IMR-90 (cell line): ENCODE measurements around the gene DNAH17. TPM values are rescaled to one million over a fixed set of nuclear protein-coding genes. Genes with fewer than 3 reads are reported as not detected.

Source experiments
- ATAC-seq: fragments of 200-7000 bp; cut with Tn5 transposase; 2 replicates; pipeline ENCODE4 v1.9.1; 2020; ENCODE audit warnings: low read depth, mild to moderate bottlenecking, moderate library complexity
- BruUV-seq: library from RNA; stranded (reverse); fragments of 400-500 nt; replicated peaks from 2 replicates; lab custom pipeline; 2021; lab: Mats Ljungman, UMichigan
- CTCF ChIA-PET: fragments of 300-600 bp; formaldehyde crosslinking; extraction: SDS; loops from one replicate; lab custom pipeline; 2021; ENCODE audit warnings: antibody characterized with exemption; lab: Yijun Ruan, JAX
- POLR2A ChIA-PET: fragments of 300-600 bp; sonication (Branson Sonifier 250); formaldehyde crosslinking; loops from one replicate; lab custom pipeline; 2022; ENCODE audit warnings: antibody characterized with exemption; ENCODE audit not compliant: unreplicated experiment; lab: Charles Lee
- DNase-seq: peaks from one replicate; pipeline ENCODE4 v3.0.0; 2013
- H2AFZ ChIP-seq: replicated peaks from 2 replicates; pipeline ENCODE3; 2013; ENCODE audit warnings: low read length, mild to moderate bottlenecking; ENCODE audit not compliant: poor library complexity
- H2AK5ac ChIP-seq: 2 replicates; pipeline ENCODE4 v1.6.1; 2013; ENCODE audit warnings: low read depth, low read length, inconsistent platforms
- H2AK9ac ChIP-seq: replicated peaks from 2 replicates; pipeline ENCODE3; 2013; ENCODE audit warnings: mild to moderate bottlenecking, low read depth, low read length, moderate library complexity; ENCODE audit not compliant: poor library complexity
- H2BK120ac ChIP-seq: 2 replicates; pipeline ENCODE4 v1.6.1; 2013; ENCODE audit warnings: low read depth, low read length, inconsistent platforms
- H2BK15ac ChIP-seq: 3 replicates; pipeline ENCODE4 v1.6.1; 2013; ENCODE audit warnings: low read depth, low read length, inconsistent platforms
- H2BK20ac ChIP-seq: 2 replicates; pipeline ENCODE4 v1.6.1; 2013; ENCODE audit warnings: low read depth, mild to moderate bottlenecking, inconsistent platforms, low read length, moderate library complexity
- H2BK5ac ChIP-seq: 2 replicates; pipeline ENCODE4 v1.6.1; 2013; ENCODE audit warnings: mild to moderate bottlenecking, low read depth, low read length, inconsistent platforms; ENCODE audit not compliant: poor library complexity, severe bottlenecking
- H3K14ac ChIP-seq: replicated peaks from 2 replicates; pipeline ENCODE4 v1.6.1; 2013; ENCODE audit warnings: low read depth, low read length, inconsistent platforms
- H3K18ac ChIP-seq: 2 replicates; pipeline ENCODE4 v1.6.1; 2013; ENCODE audit warnings: low read depth, low read length, control low read depth
- H3K23ac ChIP-seq: 2 replicates; pipeline ENCODE4 v1.6.1; 2013; ENCODE audit warnings: low read depth, low read length, inconsistent platforms
- H3K27ac ChIP-seq: 2 replicates; pipeline ENCODE4 v1.5.1; 2013; ENCODE audit warnings: mild to moderate bottlenecking, control low read depth, low read length; ENCODE audit not compliant: insufficient read depth
- H3K27me3 ChIP-seq: 2 replicates; pipeline ENCODE4 v1.6.1; 2013; ENCODE audit warnings: low read length; ENCODE audit not compliant: control insufficient read depth, insufficient read depth
- H3K36me3 ChIP-seq: 2 replicates; pipeline ENCODE4 v1.6.1; 2013; ENCODE audit warnings: low read length, mixed read lengths; ENCODE audit not compliant: control insufficient read depth, insufficient read depth
- H3K4ac ChIP-seq: 2 replicates; pipeline ENCODE4 v1.6.1; 2013; ENCODE audit warnings: low read depth, low read length, inconsistent platforms
- H3K4me1 ChIP-seq: 2 replicates; pipeline ENCODE4 v1.6.1; 2013; ENCODE audit warnings: low read length, mixed read lengths; ENCODE audit not compliant: control insufficient read depth, insufficient read depth
- H3K4me2 ChIP-seq: 2 replicates; pipeline ENCODE4 v1.6.1; 2013; ENCODE audit warnings: low read depth, mild to moderate bottlenecking, control low read depth, low read length, moderate library complexity
- H3K4me3 ChIP-seq: 2 replicates; pipeline ENCODE4 v1.5.1; 2013; ENCODE audit warnings: low read depth, mild to moderate bottlenecking, control low read depth, low read length, moderate library complexity; ENCODE audit not compliant: insufficient read depth
- H3K56ac ChIP-seq: 2 replicates; pipeline ENCODE4 v1.6.1; 2013; ENCODE audit warnings: low read length, inconsistent platforms; ENCODE audit not compliant: insufficient read depth; ENCODE audit errors: extremely low read depth
- H3K79me1 ChIP-seq, 2 experiments: 2 replicates each; pipeline ENCODE4 v1.6.1; 2013; ENCODE audit warnings: low read length in 2 of 2, inconsistent platforms in 1 of 2, low read depth in 1 of 2
- H3K9ac ChIP-seq: 2 replicates; pipeline ENCODE4 v1.6.1; 2013; ENCODE audit warnings: low read depth, low read length, control low read depth
- H3K9me1 ChIP-seq: 2 replicates; pipeline ENCODE4 v1.6.1; 2013; ENCODE audit warnings: low read length, inconsistent platforms; ENCODE audit not compliant: insufficient read depth
- H3K9me3 ChIP-seq: 2 replicates; pipeline ENCODE4 v1.6.1; 2013; ENCODE audit warnings: low read length; ENCODE audit not compliant: control insufficient read depth, insufficient read depth
- H4K20me1 ChIP-seq: 2 replicates; pipeline ENCODE4 v1.6.1; 2013; ENCODE audit warnings: low read length, inconsistent platforms; ENCODE audit not compliant: insufficient read depth
- H4K5ac ChIP-seq: 2 replicates; pipeline ENCODE4 v1.6.1; 2013; ENCODE audit warnings: mild to moderate bottlenecking, low read depth, low read length, control low read depth
- H4K8ac ChIP-seq, 2 experiments: 2 replicates each; pipeline ENCODE4 v1.6.1; 2013; ENCODE audit warnings: low read depth in 2 of 2, low read length in 2 of 2, control low read depth in 1 of 2, inconsistent platforms in 1 of 2
- H4K91ac ChIP-seq: 2 replicates; pipeline ENCODE4 v1.6.1; 2013; ENCODE audit warnings: low read depth, low read length, inconsistent platforms; ENCODE audit not compliant: insufficient read depth
- CEBPB ChIP-seq: IDR thresholded peaks from 2 replicates; pipeline ENCODE4 v1.6.1; 2012; ENCODE audit warnings: low read depth, low read length, improper control_type of control experiment
- MXI1 ChIP-seq: IDR thresholded peaks from 2 replicates; pipeline ENCODE4 v1.6.1; 2012; ENCODE audit warnings: low read depth, mild to moderate bottlenecking, low read length, moderate library complexity, borderline replicate concordance
- RCOR1 ChIP-seq: IDR thresholded peaks from 2 replicates; pipeline ENCODE4 v1.6.1; 2012; ENCODE audit warnings: mild to moderate bottlenecking, low read length, improper control_type of control experiment; ENCODE audit not compliant: insufficient replicate concordance
- RFX5 ChIP-seq: IDR thresholded peaks from 2 replicates; pipeline ENCODE4 v1.8.0; 2012; ENCODE audit warnings: low read depth, mild to moderate bottlenecking, low read length, moderate library complexity
- SMC3 ChIP-seq: fragments of 150-350 bp; IDR thresholded peaks from 2 replicates; pipeline ENCODE4 v1.6.1; 2016; ENCODE audit warnings: low read depth, mild to moderate bottlenecking, antibody characterized with exemption, low read length, moderate library complexity
- WGBS, 2 experiments: methylation state at CpG; one replicate each; pipeline versions ENCODE4 v1.1.5 to v1.1.7; 2013; ENCODE audit warnings: missing lambda C conversion rate in 2 of 2; ENCODE audit not compliant: insufficient read length in 1 of 2; ENCODE audit errors: extremely low coverage in 2 of 2; 5-methylcytosine and 5-hydroxymethylcytosine counted together
- dilution Hi-C: fragments of 300-500 bp; cut with HindIII; formaldehyde crosslinking; loops from one replicate; pipeline ENCODE4 v1.14.3; 2018; ENCODE audit warnings: low sequenced_read_pairs; ENCODE audit not compliant: unreplicated experiment
- in situ Hi-C: fragments of 300-500 bp; cut with MboI; formaldehyde crosslinking; loops from 3 replicates; pipeline ENCODE4 v1.14.3; 2019; ENCODE audit warnings: low sequenced_read_pairs, inconsistent platforms, mixed read lengths
- intact Hi-C: fragments of 100-400 bp; cut with micrococcal nuclease; formaldehyde crosslinking; loops from 2 replicates; pipeline ENCODE4 v1.10.0; 2022
- polyA plus RNA-seq, 3 experiments: library from polyadenylated mRNA; depleted of rRNA; stranded (reverse); fragments of >200 nt; gene quantifications; 2 replicates each; pipeline ENCODE4 v1.2.3, GENCODE V29; 2012; ENCODE audit warnings: low replicate concordance in 1 of 3
- total RNA-seq: library from RNA; depleted of rRNA; stranded (reverse); fragments of >200 nt; gene quantifications from 2 replicates; pipeline ENCODE4 v1.2.3, GENCODE V29; 2012

Gene DNAH17
- total and polyA plus RNA-seq, 2 of the 4 experiments (the other 2 are of a cell fraction): not detected

DNA sequence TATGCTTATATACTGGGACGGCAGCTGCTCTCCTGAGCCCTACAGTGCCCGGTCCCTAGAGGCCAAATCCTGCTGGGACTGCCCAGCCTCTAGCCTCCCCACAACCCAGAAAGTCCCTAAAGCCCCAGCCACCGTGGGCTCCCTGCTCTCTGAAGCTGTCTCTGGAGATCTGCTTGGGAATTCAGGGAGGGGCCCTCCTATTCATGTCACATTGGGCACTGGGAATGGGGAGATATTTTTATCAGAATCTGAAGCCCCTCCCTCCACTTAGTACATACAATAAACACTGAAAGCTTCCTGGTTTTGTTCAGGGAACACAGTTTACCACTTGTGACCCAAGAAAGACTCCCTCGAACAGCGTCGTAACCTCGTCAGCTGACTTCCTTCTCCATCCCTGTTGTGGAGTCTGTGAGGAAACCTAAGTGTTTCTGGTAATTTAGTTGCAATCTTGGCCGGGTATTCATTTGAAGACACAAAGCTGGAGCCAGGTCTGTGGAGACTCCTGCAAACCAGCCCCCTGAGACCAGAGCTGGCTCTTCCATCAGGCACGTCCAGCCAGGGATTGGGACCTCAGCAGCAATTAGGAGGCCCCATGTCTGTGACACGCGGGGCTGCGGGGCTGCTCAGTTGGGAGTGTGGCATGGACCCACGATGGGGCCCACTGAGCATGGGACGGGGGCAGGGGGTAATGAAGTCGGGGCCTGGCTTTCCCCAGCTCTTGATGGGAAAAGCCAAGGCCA lies 160.2 kb downstream of the DNAH17 start:
- CTCF ChIA-PET: interaction anchor here (1.5 kb wide), 1 partner anchor 56 kb away, joined by 5 read pairs; no protein-coding TSS in a partner anchor
- intact Hi-C loops: no loop called here
- Histone ChIP-seq H4K91ac (no peak overlapping the region; the same call in 1 of the 2 replicates), H2AK5ac (no peak overlapping the region), H3K56ac (no peak overlapping the region; the same call in 1 of the 2 replicates), H3K9ac (peak overlapping the region; percentile 40; the same call in 1 of the 2 replicates), H2BK120ac (peak overlapping the region; percentile 18; the same call in 1 of the 2 replicates), H2AFZ (no peak overlapping the region), H3K18ac (no peak overlapping the region; the same call in 1 of the 2 replicates), H4K5ac (no peak overlapping the region; the same call in 1 of the 2 replicates), H3K9me3 (no peaks in the 10 kb centered on the region), H4K8ac (peak overlapping the region in 1 of 2 experiments; percentile 43; a peak in 1 of 4 replicates), H2BK20ac (no peak overlapping the region; the same call in 1 of the 2 replicates), H3K4me2 (no peak overlapping the region), H3K27ac (peak overlapping the region; percentile 60; the same call in 1 of the 2 replicates), H2BK15ac (no peak overlapping the region), H2BK5ac (no peak overlapping the region), H3K36me3 (peaks cover 55% of the 10 kb centered on the region), H3K79me1 (peaks cover 35 to 85% of the 10 kb centered on the region in 2 experiments), H3K9me1 (peaks cover 17% of the 10 kb centered on the region), H3K14ac (peak overlapping the region; percentile 10; the same call in 1 of the 2 replicates), H3K4me3 (no peak overlapping the region), H4K20me1 (peaks cover 30% of the 10 kb centered on the region), H3K4ac (peak overlapping the region; percentile 50), H2AK9ac (no peak overlapping the region), H3K4me1 (peaks cover 23% of the 10 kb centered on the region), H3K23ac (peak overlapping the region; percentile 23; the same call in 1 of the 2 replicates), H3K27me3 (no peaks in the 10 kb centered on the region)
- ATAC-seq: no peak
- BruUV-seq: no TSS peak
- DNase-seq: no peak
- WGBS, 2 experiments: no CpG with 5 or more reads among the region's 15 CpGs
- POLR2A ChIA-PET: interaction anchor here (0.6 kb wide), 2 partner anchors 162 to 360 kb away, joined by 3 to 4 read pairs; no protein-coding TSS in a partner anchor
- dilution Hi-C loops: no loop called here
- in situ Hi-C loops: loop anchor here (5.0 kb wide), 1 partner anchor 55 kb away; the partner anchor contains the start of gene SOCS3
- TF ChIP-seq RFX5: no peak
- no peak for TF ChIP-seq RCOR1
- no peak for TF ChIP-seq SMC3
- TF ChIP-seq CEBPB: no peak
- TF ChIP-seq MXI1: no peak
